Vagina (tissue), 2 donors: ENCODE results near the gene CBX2.

Experiments
- POLR2A ChIP-seq, 2 donors: fragments of 450-650 bp; IDR thresholded peaks; one replicate each; pipeline ENCODE4 v1.6.1; 2017; ENCODE audit warnings: antibody characterized with exemption in 2 of 2, mild to moderate bottlenecking in 2 of 2, moderate library complexity in 2 of 2
- POLR2AphosphoS5 ChIP-seq, 2 donors: sonication (generic); formaldehyde crosslinking; IDR thresholded peaks; one replicate each; pipeline ENCODE4 v1.9.0; 2017; ENCODE audit warnings: antibody characterized with exemption in 2 of 2, mild to moderate bottlenecking in 2 of 2, low read depth in 1 of 2; ENCODE audit not compliant: insufficient read depth in 1 of 2
- TF ChIP-seq, protein P1 (sequence below), 3 experiments: fragments of 450-650 bp in 2 of 3; fragments of 200-600 bp in 1 of 3; sonication (generic) in 1 of 3; IDR thresholded peaks; one replicate each; pipeline ENCODE4 v1.5.1; 2017 to 2019; ENCODE audit warnings: antibody characterized with exemption in 3 of 3, mild to moderate bottlenecking in 2 of 3, moderate library complexity in 2 of 3

DNA sequence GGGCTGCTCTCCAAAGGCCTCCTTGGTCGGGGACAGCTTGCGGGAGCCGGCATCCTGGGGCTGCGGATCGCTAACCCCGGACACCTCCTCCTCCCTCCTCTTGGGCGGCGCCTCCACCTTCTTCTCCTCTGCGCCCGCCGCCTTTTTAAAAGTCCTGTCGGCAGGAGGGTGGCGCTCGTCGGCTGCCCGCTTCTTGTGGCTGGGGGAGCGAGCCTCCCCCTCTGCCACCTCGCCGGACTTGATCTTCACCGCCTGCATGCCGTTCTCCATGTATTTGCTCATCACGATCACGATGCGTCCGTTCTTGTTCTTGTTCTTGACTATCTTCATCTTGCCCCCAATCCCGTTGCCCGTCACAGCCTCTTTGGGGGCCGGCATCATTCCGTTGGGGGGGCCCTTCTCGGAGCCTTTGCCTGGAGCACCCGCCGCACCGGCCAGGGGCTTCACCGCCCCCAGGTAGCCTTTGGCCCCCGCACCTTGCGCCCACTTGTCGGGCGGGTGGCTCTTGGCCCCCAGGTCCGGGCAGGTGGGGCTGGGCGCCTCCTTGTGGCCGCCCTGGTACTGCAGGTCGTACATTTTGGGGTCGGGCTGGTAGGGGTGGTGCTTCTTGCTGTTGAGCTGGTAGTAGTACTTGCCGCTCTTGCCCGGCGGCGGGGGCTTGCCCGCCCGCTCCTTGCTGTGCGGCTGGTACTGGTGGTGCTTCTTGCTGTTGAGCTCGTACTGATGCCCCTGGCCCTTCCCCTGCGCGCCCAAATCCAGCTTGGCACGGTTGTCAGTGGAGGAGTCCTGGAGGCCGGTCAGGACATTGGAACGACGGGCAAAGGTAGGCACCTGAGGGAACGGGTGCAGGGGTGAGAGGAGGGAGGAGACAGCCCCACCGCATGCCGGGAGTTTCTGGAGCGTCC lies 56.9 kb downstream of the CBX2 start:
- TF ChIP-seq, protein P1, sequence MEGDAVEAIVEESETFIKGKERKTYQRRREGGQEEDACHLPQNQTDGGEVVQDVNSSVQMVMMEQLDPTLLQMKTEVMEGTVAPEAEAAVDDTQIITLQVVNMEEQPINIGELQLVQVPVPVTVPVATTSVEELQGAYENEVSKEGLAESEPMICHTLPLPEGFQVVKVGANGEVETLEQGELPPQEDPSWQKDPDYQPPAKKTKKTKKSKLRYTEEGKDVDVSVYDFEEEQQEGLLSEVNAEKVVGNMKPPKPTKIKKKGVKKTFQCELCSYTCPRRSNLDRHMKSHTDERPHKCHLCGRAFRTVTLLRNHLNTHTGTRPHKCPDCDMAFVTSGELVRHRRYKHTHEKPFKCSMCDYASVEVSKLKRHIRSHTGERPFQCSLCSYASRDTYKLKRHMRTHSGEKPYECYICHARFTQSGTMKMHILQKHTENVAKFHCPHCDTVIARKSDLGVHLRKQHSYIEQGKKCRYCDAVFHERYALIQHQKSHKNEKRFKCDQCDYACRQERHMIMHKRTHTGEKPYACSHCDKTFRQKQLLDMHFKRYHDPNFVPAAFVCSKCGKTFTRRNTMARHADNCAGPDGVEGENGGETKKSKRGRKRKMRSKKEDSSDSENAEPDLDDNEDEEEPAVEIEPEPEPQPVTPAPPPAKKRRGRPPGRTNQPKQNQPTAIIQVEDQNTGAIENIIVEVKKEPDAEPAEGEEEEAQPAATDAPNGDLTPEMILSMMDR (IDR thresholded peaks at IDR 0.05), result peak in 1 of 3 experiments; percentile 27
- no peak for TF ChIP-seq POLR2A (IDR thresholded peaks at IDR 0.05)
- TF ChIP-seq POLR2AphosphoS5 (IDR thresholded peaks at IDR 0.05; ENCODE audit: insufficient read depth in 1 of 2, low read depth in 1 of 2), result no peak
